GM18505 (cell line): Measurements from ENCODE around the gene VSX2.

ENCODE experiments used
- ATAC-seq: cut with Tn5 transposase; IDR thresholded peaks from one replicate; pipeline ENCODE4 v1.9.1; 2021; ENCODE audit not compliant: unreplicated experiment
- POLR2A ChIP-seq: IDR thresholded peaks from 4 replicates; pipeline ENCODE4 v1.6.1; 2011; ENCODE audit warnings: borderline replicate concordance; ENCODE audit not compliant: insufficient read depth, insufficient read length; ENCODE audit errors: extremely low read depth

The VSX2 gene

GRCh38 chr14:74278080-74278479, 38.8 kb downstream of the VSX2 start:
- ATAC-seq, result no peak
- no peak for TF ChIP-seq POLR2A

GRCh38 chr14:74281069-74281468, 41.8 kb downstream of the VSX2 start:
- ATAC-seq, result no peak
- TF ChIP-seq POLR2A, result no peak

- ATAC-seq, result no peak
- TF ChIP-seq POLR2A, result no peak
These were observed 47.5 kb downstream of the VSX2 start for GRCh38 chr14:74286736-74287135.

GRCh38 chr14:74289801-74290200, 50.6 kb downstream of the VSX2 start:
- ATAC-seq, result no peak
- no peak for TF ChIP-seq POLR2A

- no peak for TF ChIP-seq POLR2A
- no peak for ATAC-seq
These were observed 51.2 kb downstream of the VSX2 start for GRCh38 chr14:74290415-74290814.

GRCh38 chr14:74292061-74292460, 52.8 kb downstream of the VSX2 start:
- no peak for ATAC-seq
- no peak for TF ChIP-seq POLR2A

GRCh38 chr14:74293606-74294005, 54.4 kb downstream of the VSX2 start:
- TF ChIP-seq POLR2A, result no peak
- ATAC-seq, result no peak

- TF ChIP-seq POLR2A, result no peak
- no peak for ATAC-seq
These were observed 56.8 kb downstream of the VSX2 start for GRCh38 chr14:74296037-74296467.

GRCh38 chr14:74297986-74298385, 58.7 kb downstream of the VSX2 start:
- no peak for ATAC-seq
- TF ChIP-seq POLR2A, result no peak

- ATAC-seq, result no peak
- TF ChIP-seq POLR2A, result no peak
These were observed 59.9 kb downstream of the VSX2 start for GRCh38 chr14:74299061-74299545.

GRCh38 chr14:74301594-74302151, 62.4 kb downstream of the VSX2 start:
- ATAC-seq, result no peak
- TF ChIP-seq POLR2A, result no peak

- ATAC-seq, result no peak
- TF ChIP-seq POLR2A, result no peak
These were observed 62.9 kb downstream of the VSX2 start for GRCh38 chr14:74302152-74302628.

GRCh38 chr14:74302634-74303569, 63.7 kb downstream of the VSX2 start, which contains the start of gene ABCD4:
Gene ABCD4 (minus strand): TSS chr14:74302934. CDS start chr14:74302912, 22 bp downstream.
- peak; percentile 93 for TF ChIP-seq POLR2A
- ATAC-seq, result peak; percentile 93

- no peak for TF ChIP-seq POLR2A
- ATAC-seq, result no peak
These were observed 69.4 kb downstream of the VSX2 start for GRCh38 chr14:74308695-74309094.
